Karpas-422 (cell line): ENCODE data around the gene PRKCZ. TPM values are rescaled to one million over a fixed set of nuclear protein-coding genes. Genes with fewer than 3 reads are reported as not detected.
"Not testable (repeated sequence)": the region's sequence is repeated elsewhere in the genome, so short reads cannot be mapped to it uniquely, and the experiment has no call there.

Source experiments
- DNase-seq: peaks from one replicate; pipeline ENCODE4 v3.0.0-alpha.2; 2015
- H2AFZ ChIP-seq: fragments of 200-600 bp; sonication (generic); 2 replicates; pipeline ENCODE4 v1.6.1; 2014; ENCODE audit warnings: antibody characterized with exemption, low read length, mixed read lengths
- H3K27ac ChIP-seq: fragments of 200-600 bp; sonication (generic); 2 replicates; pipeline ENCODE4 v1.5.1; 2014; ENCODE audit warnings: mild to moderate bottlenecking, low read length, moderate library complexity
- H3K27me3 ChIP-seq: fragments of 200-600 bp; sonication (generic); 2 replicates; pipeline ENCODE4 v1.6.1; 2014; ENCODE audit warnings: low read length, mixed read lengths
- H3K36me3 ChIP-seq: fragments of 200-600 bp; sonication (generic); 2 replicates; pipeline ENCODE4 v1.6.1; 2014; ENCODE audit warnings: low read length, mixed read lengths; ENCODE audit not compliant: insufficient read depth
- H3K4me1 ChIP-seq: fragments of 200-600 bp; sonication (generic); 2 replicates; pipeline ENCODE4 v1.6.1; 2014; ENCODE audit warnings: mild to moderate bottlenecking, low read length, mixed read lengths
- H3K4me2 ChIP-seq: fragments of 200-600 bp; sonication (generic); 2 replicates; pipeline ENCODE4 v1.6.1; 2014; ENCODE audit warnings: low read length, low read depth, mild to moderate bottlenecking; ENCODE audit not compliant: poor library complexity, severe bottlenecking
- H3K4me3 ChIP-seq: fragments of 200-600 bp; sonication (generic); 2 replicates; pipeline ENCODE4 v1.5.1; 2014; ENCODE audit warnings: mild to moderate bottlenecking, antibody characterized with exemption, low read length, mixed read lengths
- H3K79me2 ChIP-seq: fragments of 200-600 bp; sonication (generic); 2 replicates; pipeline ENCODE4 v1.6.1; 2014; ENCODE audit warnings: mild to moderate bottlenecking, low read length, mixed read lengths
- H3K9ac ChIP-seq: fragments of 200-600 bp; sonication (generic); 2 replicates; pipeline ENCODE4 v1.6.0; 2014; ENCODE audit warnings: low read length
- H3K9me2 ChIP-seq: fragments of 200-600 bp; sonication (generic), shearing (Covaris generic); replicated peaks from 2 replicates; pipeline ENCODE4 v1.6.0; 2014; ENCODE audit warnings: mild to moderate bottlenecking, low read length, moderate library complexity; ENCODE audit not compliant: insufficient read depth
- H3K9me3 ChIP-seq: fragments of 300-700, 200-600 bp; sonication (generic); 2 replicates; pipeline ENCODE4 v1.6.1; 2014; ENCODE audit warnings: low read length, mixed read lengths
- H4K20me1 ChIP-seq: fragments of 200-600 bp; sonication (generic); 2 replicates; pipeline ENCODE4 v1.6.1; 2014; ENCODE audit warnings: mild to moderate bottlenecking, antibody characterized with exemption, low read length, low read depth; ENCODE audit not compliant: insufficient read depth
- total RNA-seq: library from RNA; depleted of rRNA; stranded (reverse); fragments of >200 nt; shearing (Covaris generic); gene quantifications from 2 replicates; pipeline ENCODE4 v1.2.3, GENCODE V29; 2014; ENCODE audit warnings: low replicate concordance

PRKCZ gene
- total RNA-seq, 1 experiment from 2014 or later = not detected

DNA sequence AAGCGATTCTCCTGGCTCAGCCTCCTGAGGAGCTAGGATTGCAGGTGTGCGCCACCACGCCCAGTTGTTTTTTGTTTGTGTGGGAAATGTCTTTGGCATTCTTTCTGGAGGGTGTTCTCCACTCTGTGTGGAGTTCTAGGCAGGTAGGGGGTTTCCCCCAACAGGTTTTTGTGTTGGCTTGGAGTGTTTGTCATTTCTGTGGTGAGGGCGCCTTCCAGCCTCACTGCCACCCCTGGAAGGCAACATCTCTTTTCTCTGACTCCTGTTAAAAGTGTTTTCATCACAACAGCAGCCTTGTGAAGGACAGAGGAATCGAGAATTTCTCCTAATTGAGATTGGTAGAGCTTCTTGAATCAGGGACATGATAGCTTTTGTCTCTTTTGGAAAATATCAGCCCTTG is 69.7 kb downstream of the PRKCZ start:
- no peak overlapping the region for H2AFZ ChIP-seq
- H3K4me2 ChIP-seq = no peak overlapping the region
- H3K27me3 ChIP-seq = no peaks in the 10 kb centered on the region
- no peaks in the 10 kb centered on the region for H3K4me1 ChIP-seq
- no peaks in the 10 kb centered on the region for H4K20me1 ChIP-seq
- no peak overlapping the region for H3K4me3 ChIP-seq
- no peak overlapping the region for H3K9ac ChIP-seq
- no peak for DNase-seq
- no peaks in the 10 kb centered on the region for H3K79me2 ChIP-seq
- peaks cover 7% of the 10 kb centered on the region; the same call in 1 of the 2 replicates for H3K9me3 ChIP-seq
- no peak overlapping the region for H3K27ac ChIP-seq
- H3K36me3 ChIP-seq = no peaks in the 10 kb centered on the region
- no peaks in the 10 kb centered on the region for H3K9me2 ChIP-seq

DNA sequence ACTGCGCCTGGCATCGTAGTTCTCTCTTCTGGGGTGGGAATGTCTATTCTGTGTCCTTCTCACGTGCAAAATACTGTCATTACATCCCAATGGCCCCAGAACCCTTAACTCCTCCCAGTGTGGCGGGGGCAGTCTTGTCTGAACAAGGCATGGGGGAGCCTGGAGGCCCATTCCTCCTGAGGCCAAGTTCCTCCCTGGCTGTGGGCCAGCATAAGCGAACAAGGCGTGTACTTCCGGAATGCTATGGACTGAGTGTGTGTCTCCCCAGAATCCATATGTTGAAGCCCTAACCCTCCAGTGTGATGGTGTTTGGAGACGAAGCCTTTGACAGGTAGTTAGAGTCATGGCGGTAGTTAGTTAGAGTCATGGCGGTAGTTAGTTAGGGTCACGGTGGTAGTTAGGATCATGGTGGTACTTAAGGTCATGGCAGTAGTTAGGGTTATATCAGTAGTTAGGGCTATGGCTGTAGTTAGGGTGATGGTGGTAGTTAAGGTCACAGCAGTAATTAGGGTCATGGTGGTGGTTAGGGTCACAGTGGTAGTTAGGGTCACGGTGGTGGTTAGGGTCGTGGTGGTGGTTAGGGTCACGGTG is 71.0 kb downstream of the PRKCZ start:
- Histone ChIP-seq H2AFZ (no peak overlapping the region), H3K36me3 (no peaks in the 10 kb centered on the region), H3K79me2 (no peaks in the 10 kb centered on the region), H3K9ac (no peak overlapping the region), H3K4me2 (no peak overlapping the region), H3K4me3 (no peak overlapping the region), H3K27ac (no peak overlapping the region), H3K9me2 (no peaks in the 10 kb centered on the region), H3K4me1 (no peaks in the 10 kb centered on the region), H3K9me3 (peaks cover 8% of the 10 kb centered on the region; the same call in 1 of the 2 replicates), H3K27me3 (no peaks in the 10 kb centered on the region), H4K20me1 (no peaks in the 10 kb centered on the region)
- DNase-seq = no peak

DNA sequence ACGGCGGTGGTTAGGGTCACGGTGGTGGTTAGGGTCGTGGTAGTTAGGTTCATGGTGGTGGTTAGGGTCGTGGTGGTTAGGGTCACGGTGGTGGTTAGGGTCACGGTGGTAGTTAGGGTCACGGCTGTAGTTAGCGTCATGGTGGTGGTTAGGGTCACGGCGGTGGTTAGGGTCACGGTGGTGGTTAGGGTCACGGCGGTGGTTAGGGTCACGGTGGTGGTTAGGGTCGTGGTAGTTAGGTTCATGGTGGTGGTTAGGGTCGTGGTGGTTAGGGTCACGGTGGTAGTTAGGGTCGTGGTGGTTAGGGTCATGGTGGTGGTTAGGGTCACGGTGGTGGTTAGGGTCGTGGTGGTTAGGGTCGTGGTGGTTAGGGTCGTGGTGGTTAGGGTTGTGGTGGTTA is 71.6 kb downstream of the PRKCZ start:
- H3K4me3 ChIP-seq, H3K27me3 ChIP-seq, H3K4me2 ChIP-seq, H4K20me1 ChIP-seq, DNase-seq, H3K9me2 ChIP-seq, H3K27ac ChIP-seq, H3K4me1 ChIP-seq, H2AFZ ChIP-seq, H3K79me2 ChIP-seq, H3K36me3 ChIP-seq, H3K9me3 ChIP-seq, H3K9ac ChIP-seq: not testable (repeated sequence)

DNA sequence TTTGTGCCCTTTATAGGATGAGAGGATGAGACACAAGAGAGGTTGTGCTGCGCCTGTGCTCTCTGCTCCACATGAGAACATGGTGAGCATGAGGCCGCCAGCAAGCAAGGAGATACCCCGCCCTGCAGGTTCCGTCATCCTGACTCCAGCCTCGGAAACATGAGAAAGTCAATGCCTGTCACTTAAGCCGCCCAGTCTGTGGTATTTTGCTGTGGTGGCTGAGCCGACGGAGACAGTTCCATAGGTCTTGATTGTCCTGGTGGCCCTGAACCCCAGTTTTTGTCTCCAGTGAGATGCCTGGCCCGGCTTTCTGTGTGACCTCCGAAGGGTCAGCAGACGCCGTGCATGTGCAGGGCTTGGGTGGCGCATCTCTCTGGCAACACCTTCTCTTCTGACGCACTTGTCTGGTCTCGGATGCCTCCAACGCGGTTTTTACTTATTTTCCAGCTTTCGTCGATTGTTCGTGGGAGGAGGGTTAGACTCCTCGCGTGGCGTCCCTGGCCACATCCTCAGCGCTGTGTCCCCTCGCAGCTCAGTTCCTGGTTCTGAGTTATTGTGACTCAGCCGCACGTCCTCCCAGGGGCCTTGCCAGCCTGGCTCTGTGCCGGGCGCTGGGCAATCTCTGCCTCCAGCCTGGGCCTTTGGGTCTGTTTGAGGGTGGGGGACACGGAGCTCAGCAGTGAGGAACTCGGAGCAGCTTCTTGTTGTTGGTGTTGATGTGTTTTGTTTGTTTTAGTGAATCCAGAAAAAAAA is 74.4 kb downstream of the PRKCZ start:
- no peaks in the 10 kb centered on the region for H4K20me1 ChIP-seq
- no peak overlapping the region for H3K27ac ChIP-seq
- no peaks in the 10 kb centered on the region for H3K36me3 ChIP-seq
- H3K4me1 ChIP-seq = no peaks in the 10 kb centered on the region
- no peak overlapping the region for H2AFZ ChIP-seq
- no peak overlapping the region for H3K4me3 ChIP-seq
- H3K9me3 ChIP-seq = peaks cover 8% of the 10 kb centered on the region; the same call in 1 of the 2 replicates
- no peaks in the 10 kb centered on the region for H3K79me2 ChIP-seq
- no peaks in the 10 kb centered on the region for H3K9me2 ChIP-seq
- H3K27me3 ChIP-seq = no peaks in the 10 kb centered on the region
- no peak overlapping the region for H3K9ac ChIP-seq
- DNase-seq = no peak
- H3K4me2 ChIP-seq = no peak overlapping the region

DNA sequence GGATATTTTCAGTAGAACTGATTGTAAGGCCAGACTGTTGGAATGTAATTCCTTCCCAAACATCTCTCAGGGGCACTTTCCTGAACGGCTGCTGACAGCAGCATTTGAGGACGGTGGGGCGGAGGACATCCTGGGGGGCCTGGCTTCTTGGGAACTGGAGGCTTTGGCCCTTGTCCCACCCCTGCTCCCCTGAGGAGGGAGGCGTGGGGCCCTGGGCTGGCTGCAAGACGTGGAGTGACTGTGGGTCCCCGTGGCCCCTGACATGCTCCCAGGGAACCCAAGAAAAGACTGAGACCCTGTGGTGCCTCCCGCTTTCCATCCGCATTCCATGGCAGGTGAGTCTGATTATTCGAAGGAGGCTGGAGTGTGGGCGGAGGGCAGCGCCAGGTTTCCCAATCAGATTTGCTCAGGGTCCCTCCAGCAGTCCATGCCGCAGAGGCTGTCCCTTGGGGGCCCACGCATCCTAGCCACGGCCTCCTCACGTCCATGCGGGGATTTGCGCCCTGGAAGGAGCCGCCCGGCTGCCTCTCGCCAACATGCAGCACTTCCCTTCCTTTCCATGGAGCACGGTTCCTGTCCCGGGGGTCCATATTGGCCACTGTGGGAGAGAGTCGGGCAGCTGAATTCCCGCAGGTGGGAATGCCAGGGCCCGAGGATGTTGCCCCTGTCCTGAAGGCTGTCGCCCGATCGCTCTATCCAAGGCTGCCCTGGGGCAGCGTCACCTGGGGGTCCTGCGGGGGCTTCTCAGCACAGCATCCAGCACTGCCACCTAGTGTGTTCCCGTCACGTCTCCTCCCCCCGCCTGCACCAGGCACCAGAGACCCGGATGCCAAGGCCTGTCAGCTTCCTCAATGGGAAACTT is 75.4 kb downstream of the PRKCZ start:
- Histone ChIP-seq H3K27me3 (no peaks in the 10 kb centered on the region), H3K9ac (no peak overlapping the region), H3K4me2 (no peak overlapping the region), H3K4me3 (no peak overlapping the region), H3K9me3 (peaks cover 8% of the 10 kb centered on the region; the same call in 1 of the 2 replicates), H2AFZ (no peak overlapping the region), H3K79me2 (no peaks in the 10 kb centered on the region), H3K9me2 (no peaks in the 10 kb centered on the region), H3K36me3 (no peaks in the 10 kb centered on the region), H3K4me1 (no peaks in the 10 kb centered on the region), H3K27ac (no peak overlapping the region), H4K20me1 (no peaks in the 10 kb centered on the region)
- DNase-seq = no peak

DNA sequence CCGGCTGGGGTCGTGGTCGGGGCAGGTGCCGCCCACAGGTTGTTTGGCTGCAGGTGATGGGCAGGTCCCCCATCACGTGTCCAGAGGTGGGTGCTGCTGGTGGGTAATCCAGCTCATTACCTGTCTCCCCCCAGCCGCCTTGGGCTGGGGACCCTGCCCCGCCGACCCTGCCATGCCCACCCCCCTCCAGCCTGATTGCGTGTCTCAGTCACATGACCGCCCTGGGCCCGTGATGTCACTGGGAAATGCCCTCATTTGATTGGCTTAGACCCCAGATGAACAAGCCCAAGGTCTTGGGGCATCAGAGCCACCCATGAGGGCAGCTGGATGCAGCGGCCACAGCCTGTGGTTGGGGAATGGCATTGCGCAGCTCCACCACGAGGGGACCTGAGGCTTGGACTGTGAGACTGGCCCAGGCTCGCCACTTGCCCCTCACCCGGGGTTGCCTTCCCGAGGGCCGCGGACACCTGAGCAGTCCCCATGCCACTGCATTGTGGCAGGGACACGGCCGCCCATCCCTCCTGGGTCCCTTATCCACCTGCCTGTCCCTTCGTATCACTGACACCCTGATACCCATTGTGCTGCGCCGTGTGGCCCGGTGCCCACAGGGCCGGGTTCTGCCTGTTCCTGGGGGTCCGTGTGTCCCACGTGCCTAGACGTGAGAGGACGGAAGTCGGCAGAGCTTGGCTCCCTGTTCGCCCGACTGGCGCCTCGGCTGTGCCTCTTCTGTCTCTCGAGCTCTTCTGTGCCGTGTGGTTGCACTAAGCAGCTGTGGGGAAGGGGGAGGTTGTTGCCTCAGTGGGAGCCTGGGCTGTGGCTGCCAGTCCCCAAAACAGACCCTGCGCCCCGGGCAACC is 76.3 kb downstream of the PRKCZ start:
- Histone ChIP-seq H3K9me3 (peaks cover 8% of the 10 kb centered on the region; the same call in 1 of the 2 replicates), H3K36me3 (no peaks in the 10 kb centered on the region), H3K27me3 (no peaks in the 10 kb centered on the region), H3K9me2 (no peaks in the 10 kb centered on the region), H3K4me2 (no peak overlapping the region), H4K20me1 (no peaks in the 10 kb centered on the region), H3K9ac (no peak overlapping the region), H3K79me2 (no peaks in the 10 kb centered on the region), H3K27ac (no peak overlapping the region), H3K4me3 (no peak overlapping the region), H2AFZ (no peak overlapping the region), H3K4me1 (no peaks in the 10 kb centered on the region)
- no peak for DNase-seq

DNA sequence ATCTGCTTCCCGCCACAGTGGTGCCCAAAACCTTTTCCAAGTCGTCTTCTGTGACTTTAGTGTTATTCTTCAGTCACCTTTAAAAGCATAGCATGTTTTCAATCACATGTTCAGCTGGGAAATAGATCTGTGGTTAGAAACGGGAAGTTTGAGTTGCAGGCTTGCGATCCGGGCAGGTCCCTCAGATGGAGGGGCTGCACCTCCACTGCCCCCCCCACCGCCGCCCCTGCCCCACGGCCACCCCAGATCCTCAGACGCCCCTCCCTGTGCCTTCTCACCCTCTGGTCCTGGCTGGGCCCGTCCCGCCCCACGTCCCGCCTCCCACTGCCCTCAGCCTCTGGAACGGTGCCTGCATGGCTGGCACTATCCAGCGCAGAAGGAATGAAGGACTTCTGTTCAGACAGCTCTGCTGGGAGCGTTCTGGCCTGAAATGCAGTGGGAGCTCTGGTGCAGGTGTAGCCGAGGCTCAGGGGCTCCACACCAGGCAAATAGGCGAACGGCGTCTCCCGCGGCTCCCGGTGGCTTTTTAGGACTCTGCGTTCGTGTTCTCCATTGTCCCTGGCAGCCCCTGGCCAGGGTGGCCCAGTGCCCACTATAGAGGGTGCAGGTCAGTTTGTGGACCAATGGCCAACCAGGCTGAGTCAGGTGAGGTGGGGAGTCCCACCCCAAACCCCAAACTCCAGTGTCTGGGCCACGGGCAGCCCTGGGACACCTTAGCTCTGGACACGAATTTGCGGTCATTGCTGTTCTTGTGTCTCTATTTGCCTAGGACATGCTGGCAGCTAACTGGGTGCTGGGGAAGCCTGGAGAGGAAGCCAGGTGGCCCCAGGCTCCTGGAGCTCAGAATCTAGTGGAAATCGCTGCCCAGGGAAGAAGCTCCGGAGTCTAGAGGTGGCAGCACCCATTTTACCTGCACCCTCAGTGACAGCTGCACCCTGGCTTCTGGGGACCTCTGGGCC is 77.3 kb downstream of the PRKCZ start:
- Histone ChIP-seq H3K4me2 (no peak overlapping the region), H3K27ac (no peak overlapping the region), H4K20me1 (no peaks in the 10 kb centered on the region), H3K4me3 (no peak overlapping the region), H3K27me3 (no peaks in the 10 kb centered on the region), H3K36me3 (no peaks in the 10 kb centered on the region), H3K9me3 (peaks cover 8% of the 10 kb centered on the region; the same call in 1 of the 2 replicates), H3K9ac (no peak overlapping the region), H2AFZ (no peak overlapping the region), H3K4me1 (no peaks in the 10 kb centered on the region), H3K79me2 (no peaks in the 10 kb centered on the region), H3K9me2 (no peaks in the 10 kb centered on the region)
- no peak for DNase-seq
